SK-N-MC (cell line): ENCODE results near the gene SDK2.

Source experiments
- DNase-seq: peaks from one replicate; pipeline ENCODE4 v3.0.0-alpha.2; 2011; ENCODE audit warnings: low read depth, low spot score
- H3K27ac ChIP-seq: fragments of 200-600 bp; sonication (generic); 2 replicates; pipeline ENCODE4 v1.5.1; 2016; ENCODE audit warnings: mixed run types
- H3K36me3 ChIP-seq: fragments of 200-600 bp; sonication (generic); 2 replicates; pipeline ENCODE4 v1.6.1; 2017; ENCODE audit warnings: antibody characterized with exemption, low read length, mixed read lengths; ENCODE audit not compliant: insufficient read depth
- H3K4me3 ChIP-seq: fragments of 200-600 bp; sonication (generic); 2 replicates; pipeline ENCODE4 v1.5.1; 2016
- H3K9ac ChIP-seq: fragments of 200-600 bp; sonication (generic); 2 replicates; pipeline ENCODE4 v1.8.0; 2017; ENCODE audit warnings: mixed run types, mixed read lengths; ENCODE audit not compliant: insufficient read length
- H3K9me3 ChIP-seq: fragments of 200-600 bp; sonication (generic); 2 replicates; pipeline ENCODE4 v1.6.1; 2017; ENCODE audit warnings: low read depth, mild to moderate bottlenecking, antibody characterized with exemption, low read length, moderate library complexity, mixed read lengths
- EZH2 ChIP-seq: fragments of 200-600 bp; sonication (generic); IDR thresholded peaks from one replicate; pipeline ENCODE4 v1.6.1; 2017; ENCODE audit warnings: antibody characterized with exemption
- FOXP2 ChIP-seq: optimal IDR thresholded peaks from 2 replicates; pipeline ENCODE3; 2011; ENCODE audit warnings: mild to moderate bottlenecking, moderate library complexity; ENCODE audit not compliant: insufficient read depth; ENCODE audit errors: extremely low read length, control extremely low read depth
- POLR2AphosphoS5 ChIP-seq: IDR thresholded peaks from 2 replicates; pipeline ENCODE4 v1.6.1; 2012; ENCODE audit warnings: mild to moderate bottlenecking, low read depth, low read length, borderline replicate concordance

SDK2 gene

GRCh38 chr17:73612031-73612472, 32.2 kb downstream of the SDK2 start:
- H3K9ac ChIP-seq: no peak overlapping the region

GRCh38 chr17:73611630-73612029, 32.6 kb downstream of the SDK2 start:
- DNase-seq: no peak
- Histone ChIP-seq H3K36me3 (no peaks in the 10 kb centered on the region), H3K4me3 (no peak overlapping the region), H3K9ac (no peak overlapping the region), H3K9me3 (no peaks in the 10 kb centered on the region), H3K27ac (no peak overlapping the region)
- TF ChIP-seq POLR2AphosphoS5 (no peak), FOXP2 (no peak), EZH2 (no peak)

More at GRCh38 chr17:73612031-73612472, 32.2 kb downstream of the SDK2 start:
- TF ChIP-seq EZH2 (no peak), FOXP2 (no peak), POLR2AphosphoS5 (no peak)
- no peaks in the 10 kb centered on the region for H3K36me3 ChIP-seq
- H3K27ac ChIP-seq: no peak overlapping the region
- no peak overlapping the region for H3K4me3 ChIP-seq
- DNase-seq: no peak
- no peaks in the 10 kb centered on the region for H3K9me3 ChIP-seq

GRCh38 chr17:73610331-73610911, 33.8 kb downstream of the SDK2 start:
- TF ChIP-seq POLR2AphosphoS5 (no peak), EZH2 (no peak), FOXP2 (no peak)
- Histone ChIP-seq H3K27ac (no peak overlapping the region), H3K9me3 (no peaks in the 10 kb centered on the region), H3K36me3 (no peaks in the 10 kb centered on the region), H3K4me3 (no peak overlapping the region), H3K9ac (no peak overlapping the region)
- DNase-seq: no peak

GRCh38 chr17:73609758-73610157, 34.5 kb downstream of the SDK2 start:
- DNase-seq: no peak
- H3K4me3 ChIP-seq: no peak overlapping the region
- no peaks in the 10 kb centered on the region for H3K9me3 ChIP-seq
- H3K36me3 ChIP-seq: no peaks in the 10 kb centered on the region
- TF ChIP-seq POLR2AphosphoS5 (no peak), EZH2 (no peak), FOXP2 (no peak)
- H3K27ac ChIP-seq: no peak overlapping the region
- no peak overlapping the region for H3K9ac ChIP-seq

- no peak for DNase-seq
- Histone ChIP-seq H3K9ac (no peak overlapping the region), H3K27ac (no peak overlapping the region), H3K36me3 (no peaks in the 10 kb centered on the region), H3K9me3 (no peaks in the 10 kb centered on the region), H3K4me3 (no peak overlapping the region)
- TF ChIP-seq FOXP2 (no peak), EZH2 (no peak), POLR2AphosphoS5 (no peak)
Observed at GRCh38 chr17:73609060-73609459, 35.2 kb downstream of the SDK2 start.

DNA sequence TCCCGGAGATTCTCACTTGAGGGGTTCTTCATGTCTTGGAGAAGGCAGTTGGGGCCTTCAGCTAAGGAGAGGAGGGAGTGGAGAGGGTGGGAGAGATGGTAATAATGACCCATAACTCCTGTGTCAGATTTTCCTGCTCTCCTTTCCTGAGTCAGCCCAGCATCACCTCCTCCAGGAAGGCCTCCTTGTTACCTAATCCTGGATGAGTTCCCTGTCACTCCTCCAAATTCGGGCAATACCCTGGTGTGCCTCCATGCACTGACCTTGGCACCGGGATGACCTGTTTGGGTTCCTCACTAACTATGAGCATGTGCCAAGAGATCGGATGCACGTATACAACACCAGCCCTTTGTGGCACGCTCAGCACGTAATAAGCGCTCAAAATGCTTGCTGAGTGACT, 38.8 kb downstream of the SDK2 start:
- H3K9ac ChIP-seq: no peak overlapping the region
- no peaks in the 10 kb centered on the region for H3K9me3 ChIP-seq
- no peaks in the 10 kb centered on the region for H3K36me3 ChIP-seq
- DNase-seq: no peak
- TF ChIP-seq EZH2: no peak
- TF ChIP-seq POLR2AphosphoS5: no peak
- TF ChIP-seq FOXP2: no peak
- H3K4me3 ChIP-seq: no peak overlapping the region
- no peak overlapping the region for H3K27ac ChIP-seq

- Histone ChIP-seq H3K4me3 (no peak overlapping the region), H3K9me3 (no peaks in the 10 kb centered on the region), H3K9ac (no peak overlapping the region), H3K27ac (no peak overlapping the region), H3K36me3 (no peaks in the 10 kb centered on the region)
- TF ChIP-seq FOXP2 (no peak), POLR2AphosphoS5 (no peak), EZH2 (no peak)
- DNase-seq: no peak
Observed at GRCh38 chr17:73604476-73604875, 39.8 kb downstream of the SDK2 start.

GRCh38 chr17:73603971-73604370, 40.3 kb downstream of the SDK2 start:
- no peak overlapping the region for H3K9ac ChIP-seq
- DNase-seq: no peak
- H3K36me3 ChIP-seq: no peaks in the 10 kb centered on the region
- TF ChIP-seq EZH2 (no peak), FOXP2 (no peak), POLR2AphosphoS5 (no peak)
- no peak overlapping the region for H3K27ac ChIP-seq
- H3K4me3 ChIP-seq: no peak overlapping the region
- no peaks in the 10 kb centered on the region for H3K9me3 ChIP-seq
